Measurements from ENCODE around the gene SNX27.

Gene SNX27

DNA sequence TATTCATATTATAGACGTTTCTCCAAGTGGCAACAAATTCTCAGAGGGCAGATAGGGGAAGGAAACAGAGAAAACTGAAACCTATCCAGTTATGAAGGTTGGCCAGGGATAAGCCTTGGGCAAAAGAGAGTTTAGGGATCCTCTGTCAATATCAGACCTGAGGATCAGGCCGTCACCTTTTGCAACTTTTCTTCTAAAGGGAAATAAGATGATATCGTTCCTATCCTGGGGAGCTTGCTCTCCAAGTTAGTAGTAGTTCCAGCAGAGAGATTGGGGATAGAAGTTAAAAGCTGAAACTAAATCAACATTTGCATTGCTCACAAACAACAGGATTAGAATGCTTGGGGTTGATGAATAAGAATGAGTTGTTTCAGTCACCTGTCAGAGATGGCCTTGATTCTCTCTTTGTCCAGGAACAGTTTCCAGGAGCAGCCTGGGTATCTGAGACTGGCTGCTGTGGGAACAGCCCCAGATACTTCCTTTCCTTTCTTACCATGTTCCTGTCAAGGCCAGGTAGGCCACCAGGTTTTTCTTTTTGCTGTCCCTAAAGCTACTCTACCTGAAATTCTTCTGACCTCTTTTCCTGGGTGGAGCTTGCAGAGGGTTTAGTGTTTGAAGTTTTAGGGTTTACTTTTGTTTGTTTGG lies 112.0 kb downstream of the SNX27 start:
- TF ChIP-seq, protein P1, sequence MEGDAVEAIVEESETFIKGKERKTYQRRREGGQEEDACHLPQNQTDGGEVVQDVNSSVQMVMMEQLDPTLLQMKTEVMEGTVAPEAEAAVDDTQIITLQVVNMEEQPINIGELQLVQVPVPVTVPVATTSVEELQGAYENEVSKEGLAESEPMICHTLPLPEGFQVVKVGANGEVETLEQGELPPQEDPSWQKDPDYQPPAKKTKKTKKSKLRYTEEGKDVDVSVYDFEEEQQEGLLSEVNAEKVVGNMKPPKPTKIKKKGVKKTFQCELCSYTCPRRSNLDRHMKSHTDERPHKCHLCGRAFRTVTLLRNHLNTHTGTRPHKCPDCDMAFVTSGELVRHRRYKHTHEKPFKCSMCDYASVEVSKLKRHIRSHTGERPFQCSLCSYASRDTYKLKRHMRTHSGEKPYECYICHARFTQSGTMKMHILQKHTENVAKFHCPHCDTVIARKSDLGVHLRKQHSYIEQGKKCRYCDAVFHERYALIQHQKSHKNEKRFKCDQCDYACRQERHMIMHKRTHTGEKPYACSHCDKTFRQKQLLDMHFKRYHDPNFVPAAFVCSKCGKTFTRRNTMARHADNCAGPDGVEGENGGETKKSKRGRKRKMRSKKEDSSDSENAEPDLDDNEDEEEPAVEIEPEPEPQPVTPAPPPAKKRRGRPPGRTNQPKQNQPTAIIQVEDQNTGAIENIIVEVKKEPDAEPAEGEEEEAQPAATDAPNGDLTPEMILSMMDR (IDR thresholded peaks at IDR 0.05): no peak

DNA sequence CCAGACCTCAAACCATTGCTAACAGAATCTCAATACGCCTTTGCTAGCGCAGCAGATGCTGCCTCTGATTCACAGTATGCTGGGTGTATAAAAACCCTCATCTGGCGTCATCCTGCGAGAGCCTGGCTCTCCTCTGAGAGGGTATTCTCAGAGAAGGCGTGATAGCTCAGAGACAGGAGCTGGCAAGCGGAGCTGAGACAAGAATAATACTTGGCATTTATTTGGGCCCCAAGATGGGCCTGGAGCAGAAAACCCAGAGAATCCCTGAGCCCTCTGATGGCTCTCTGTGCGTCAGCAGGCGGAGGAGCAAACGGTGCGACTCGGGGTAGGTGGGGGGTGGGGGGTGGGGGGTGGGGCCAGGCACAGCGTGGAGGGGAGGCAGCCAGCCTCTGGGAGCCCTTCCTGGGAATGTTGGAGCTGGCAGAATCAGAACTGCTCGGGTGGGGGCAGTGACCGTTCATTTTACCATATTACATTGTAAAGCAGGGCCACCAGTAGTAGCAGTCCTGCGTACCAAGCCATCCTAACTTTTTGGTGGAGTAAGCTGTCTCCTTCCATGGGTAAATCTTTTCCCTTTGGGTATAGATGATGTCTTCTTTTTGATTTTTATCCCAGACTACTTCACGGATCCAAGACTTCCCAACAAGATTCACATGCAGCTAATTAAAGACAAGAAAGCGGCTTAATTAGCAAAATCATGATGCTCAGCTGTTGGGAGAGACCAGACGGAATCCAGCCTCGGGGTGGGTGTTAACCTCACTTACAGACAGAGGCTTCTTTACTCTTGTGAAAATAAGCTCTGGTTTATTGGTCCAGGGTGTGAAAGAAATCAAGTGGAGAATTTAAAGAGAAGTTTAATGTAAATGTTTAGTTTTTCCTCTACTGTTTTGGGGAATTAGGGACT lies 116.6 kb downstream of the SNX27 start:
- TF ChIP-seq, protein P1 (IDR thresholded peaks at IDR 0.05): no peak

- TF ChIP-seq, protein P1 (IDR thresholded peaks at IDR 0.05): no peak
Observed at GRCh38 chr1:151729157-151729965, 117.5 kb downstream of the SNX27 start.

- TF ChIP-seq, protein P1 (IDR thresholded peaks at IDR 0.05): no peak
Observed at GRCh38 chr1:151729966-151730291, 118.1 kb downstream of the SNX27 start.

GRCh38 chr1:151733126-151733525 lies 121.3 kb downstream of the SNX27 start:
- TF ChIP-seq, protein P1 (IDR thresholded peaks at IDR 0.05): no peak

- TF ChIP-seq, protein P1 (IDR thresholded peaks at IDR 0.05): no peak
Observed at GRCh38 chr1:151737026-151737425, 125.2 kb downstream of the SNX27 start.

DNA sequence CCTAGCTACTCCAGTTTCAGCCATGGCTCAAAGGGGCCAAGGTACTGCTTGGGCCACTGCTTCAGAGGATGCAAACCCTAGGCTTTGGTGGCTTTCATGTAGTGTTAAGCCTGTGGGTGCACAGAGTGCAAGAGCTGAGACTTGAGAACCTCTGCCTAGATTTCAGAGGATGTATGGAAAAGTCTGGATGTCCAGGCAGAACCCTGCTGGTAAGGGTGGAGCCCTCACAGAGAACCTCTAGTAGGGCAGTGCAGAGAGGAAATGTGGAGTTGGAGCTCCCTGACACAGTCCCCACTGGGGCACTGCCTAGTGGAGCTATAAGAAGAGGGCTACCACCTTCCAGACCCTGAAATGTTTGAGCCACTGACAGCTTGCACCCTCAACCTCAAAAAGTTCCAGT lies 125.6 kb downstream of the SNX27 start:
- TF ChIP-seq, protein P1 (IDR thresholded peaks at IDR 0.05): no peak
